Forelimb muscle (tissue), 1 donor: ENCODE measurements around the gene MED29. TPM values are rescaled to one million over a fixed set of nuclear protein-coding genes. Genes with fewer than 3 reads are reported as not detected.
A peak's percentile ranks its signal among the peaks of the same experiment; 100 is the strongest.

Source experiments
- DNase-seq: peaks from one replicate; pipeline ENCODE4 v3.0.0-alpha.2; 2013; ENCODE audit warnings: low read depth
- polyA plus RNA-seq: library from polyadenylated mRNA; unstranded; fragments of 120-200 nt; gene quantifications from one replicate; pipeline ENCODE4 v1.2.1, GENCODE V29; 2013; ENCODE audit not compliant: insufficient read length

MED29 gene
- polyA plus RNA-seq, 1 donor = 23.9 TPM

- DNase-seq = no peak
Observed at GRCh38 chr19:39427707-39428106, 36.5 kb downstream of the MED29 start.

- no peak for DNase-seq
Observed at GRCh38 chr19:39428283-39429112, 37.3 kb downstream of the MED29 start.

GRCh38 chr19:39430675-39431593 lies 39.8 kb downstream of the MED29 start:
- no peak for DNase-seq

GRCh38 chr19:39432677-39433025 lies 41.5 kb downstream of the MED29 start:
- DNase-seq = no peak

- no peak for DNase-seq
Observed at GRCh38 chr19:39433480-39434079, 42.4 kb downstream of the MED29 start.

GRCh38 chr19:39434123-39435076 lies 43.2 kb downstream of the MED29 start:
- no peak for DNase-seq

GRCh38 chr19:39435499-39436349 lies 44.5 kb downstream of the MED29 start, which contains the start of gene RPS16:
RPS16 (minus strand) TSS chr19:39435949; CDS start chr19:39435895, 54 bp downstream.
- DNase-seq = peak; percentile 90

- DNase-seq = no peak
Observed at GRCh38 chr19:39436350-39436716, 45.2 kb downstream of the MED29 start.

- no peak for DNase-seq
Observed at GRCh38 chr19:39438270-39438934, 47.2 kb downstream of the MED29 start.

GRCh38 chr19:39444598-39445195 lies 53.5 kb downstream of the MED29 start:
- DNase-seq = no peak

- peak; percentile 86 for DNase-seq
Observed at GRCh38 chr19:39445196-39446111, 54.3 kb downstream of the MED29 start, which contains the start of gene SUPT5H. SUPT5H (plus strand) TSS chr19:39445582; CDS start chr19:39445891, 309 bp downstream.

GRCh38 chr19:39446365-39447084 lies 55.3 kb downstream of the MED29 start:
- DNase-seq = no peak

- DNase-seq = no peak
Observed at GRCh38 chr19:39448271-39448670, 57.1 kb downstream of the MED29 start.

GRCh38 chr19:39449116-39449797 lies 58.1 kb downstream of the MED29 start:
- DNase-seq = no peak
